ENCODE data around the gene TTR.

Gene TTR

GRCh38 chr18:31591628-31592027 is at the start of gene TTR:
Gene TTR, plus strand, starts transcription at chr18:31591877. Its CDS starts 26 bp downstream, at chr18:31591903.
- DNase-seq: no peak

- DNase-seq: no peak
Observed at GRCh38 chr18:31546476-31546875, 45.2 kb upstream of the TTR start.

GRCh38 chr18:31548853-31549252 is 42.8 kb upstream of the TTR start:
- DNase-seq: no peak

- DNase-seq: no peak
Observed at GRCh38 chr18:31549416-31549815, 42.3 kb upstream of the TTR start.

- DNase-seq: no peak
Observed at GRCh38 chr18:31551883-31552282, 39.8 kb upstream of the TTR start.

GRCh38 chr18:31553800-31554199 is 37.9 kb upstream of the TTR start:
- DNase-seq: no peak

- no peak for DNase-seq
Observed at GRCh38 chr18:31554776-31555175, 36.9 kb upstream of the TTR start.

GRCh38 chr18:31555971-31556747 is 35.5 kb upstream of the TTR start:
- DNase-seq: no peak

GRCh38 chr18:31557446-31557845 is 34.2 kb upstream of the TTR start:
- no peak for DNase-seq

- DNase-seq: no peak
Observed at GRCh38 chr18:31558567-31558966, 33.1 kb upstream of the TTR start.

- DNase-seq: no peak
Observed at GRCh38 chr18:31562726-31563125, 29.0 kb upstream of the TTR start.

GRCh38 chr18:31563778-31564177 is 27.9 kb upstream of the TTR start:
- no peak for DNase-seq

GRCh38 chr18:31565345-31565744 is 26.3 kb upstream of the TTR start:
- no peak for DNase-seq

- no peak for DNase-seq
Observed at GRCh38 chr18:31565782-31566512, 25.7 kb upstream of the TTR start.

- DNase-seq: no peak
Observed at GRCh38 chr18:31566576-31567306, 24.9 kb upstream of the TTR start.

- DNase-seq: no peak
Observed at GRCh38 chr18:31572368-31572767, 19.3 kb upstream of the TTR start.

- no peak for DNase-seq
Observed at GRCh38 chr18:31573051-31573450, 18.6 kb upstream of the TTR start.

GRCh38 chr18:31574359-31574758 is 17.3 kb upstream of the TTR start:
- DNase-seq: no peak

GRCh38 chr18:31575515-31576257 is 16.0 kb upstream of the TTR start:
- no peak for DNase-seq

- DNase-seq: no peak
Observed at GRCh38 chr18:31576670-31577069, 15.0 kb upstream of the TTR start.

GRCh38 chr18:31577195-31577594 is 14.5 kb upstream of the TTR start:
- no peak for DNase-seq

GRCh38 chr18:31578126-31578525 is 13.6 kb upstream of the TTR start:
- DNase-seq: no peak

- no peak for DNase-seq
Observed at GRCh38 chr18:31579375-31579774, 12.3 kb upstream of the TTR start.

Data from NK-92 treated with Interleukin-12 subunit alpha and Interleukin-12 subunit beta, amount 100 ng/mL, for 24 hours (cell line).